ENCODE measurements around the gene EZR. TPM values are rescaled to one million over a fixed set of nuclear protein-coding genes. Genes with fewer than 3 reads are reported as not detected.

Gene EZR
- total and polyA plus RNA-seq, 9 of the 15 experiments (the other 6 are each of a cell fraction or from before 2014, with no cell fraction given) = 36.5 to 162 (median 104) TPM

- ATAC-seq (no peak), DNase-seq (ENCODE audit: extremely low read depth in 1 of 4, low spot score in 3 of 4) (no peak), FAIRE-seq (no peak)
- H3K4me2 ChIP-seq (ENCODE audit: insufficient read depth, low read length) = no peak overlapping the region
- ChIA-PET POLR2A (interaction anchor here (1.0 kb wide), 1 partner anchor 9 kb away, joined by 4 read pairs; no protein-coding TSS in a partner anchor), CTCF (ENCODE audit: low intra/inter-chr PET ratio) (no interaction called here)
- H3K9ac ChIP-seq (ENCODE audit: insufficient read depth in 1 of 2, low read depth in 2 of 2, low read length in 2 of 2) = peak overlapping the region in 1 of 2 experiments; percentile 82; a peak in 2 of 4 replicates
- no peaks in the 10 kb centered on the region for H3K36me3 ChIP-seq (ENCODE audit: control insufficient read depth, insufficient read depth, low read length)
- H2AFZ ChIP-seq (ENCODE audit: low read depth, low read length) = peak overlapping the region; percentile 76
- H3K9me1 ChIP-seq (ENCODE audit: control insufficient read depth, insufficient read depth, low read length) = no peaks in the 10 kb centered on the region
- H3K27me3 ChIP-seq (ENCODE audit: control insufficient read depth in 2 of 2, insufficient read depth in 2 of 2, low read length in 2 of 2) = no peaks in the 10 kb centered on the region
- in situ Hi-C loops (cut with MboI) (no loop called here), intact Hi-C loops (cut with micrococcal nuclease) (no loop called here)
- WGBS (ENCODE audit: insufficient coverage, low coverage, missing lambda C conversion rate) = 29% methylated on average over 6 of the region's 6 CpGs
- no peaks in the 10 kb centered on the region for H4K20me1 ChIP-seq (replicated peaks; ENCODE audit: control insufficient read depth, insufficient read depth, low read length)
- H3K27ac ChIP-seq (ENCODE audit: extremely low read depth, low read depth, low read length) = no peak overlapping the region
- H3K4me3 ChIP-seq = no peak overlapping the region
- no TSS peak for BruUV-seq (replicated peaks)
- H3K4me1 ChIP-seq (replicated peaks in 1 of 2; ENCODE audit: control insufficient read depth in 2 of 2, insufficient read depth in 2 of 2, low read length in 2 of 2) = peaks cover 11 to 14% of the 10 kb centered on the region in 2 experiments; a peak in 3 of 5 replicates
- H3K79me2 ChIP-seq (ENCODE audit: control insufficient read depth, insufficient read depth, low read length) = no peaks in the 10 kb centered on the region
- H3K9me3 ChIP-seq (replicated peaks; ENCODE audit: control insufficient read depth, insufficient read depth, low read depth, low read length) = no peaks in the 10 kb centered on the region
- TF ChIP-seq ZNF76 (CRISPR knock-in tag; IDR thresholded peaks at IDR 0.05; ENCODE audit: borderline replicate concordance) (no peak), RAD51 (IDR thresholded peaks at IDR 0.05; ENCODE audit: borderline replicate concordance, low read depth) (peak; percentile 41; the same call in 1 of the 2 replicates), U2AF2 (optimal IDR thresholded peaks at IDR 0.05; ENCODE audit: low read depth, low read length) (no peak), MGA (IDR thresholded peaks at IDR 0.05) (peak; percentile 57), ZNF316 (IDR thresholded peaks at IDR 0.05) (peak; percentile 21; the same call in 1 of the 2 replicates), ETV1 (tag; conservative IDR thresholded peaks at IDR 0.05; ENCODE audit: low read depth) (no peak), KLF16 (IDR thresholded peaks at IDR 0.05) (no peak), ZKSCAN1 (IDR thresholded peaks at IDR 0.05; ENCODE audit: low read depth, low read length) (no peak)
- TF ChIP-seq, protein P1, sequence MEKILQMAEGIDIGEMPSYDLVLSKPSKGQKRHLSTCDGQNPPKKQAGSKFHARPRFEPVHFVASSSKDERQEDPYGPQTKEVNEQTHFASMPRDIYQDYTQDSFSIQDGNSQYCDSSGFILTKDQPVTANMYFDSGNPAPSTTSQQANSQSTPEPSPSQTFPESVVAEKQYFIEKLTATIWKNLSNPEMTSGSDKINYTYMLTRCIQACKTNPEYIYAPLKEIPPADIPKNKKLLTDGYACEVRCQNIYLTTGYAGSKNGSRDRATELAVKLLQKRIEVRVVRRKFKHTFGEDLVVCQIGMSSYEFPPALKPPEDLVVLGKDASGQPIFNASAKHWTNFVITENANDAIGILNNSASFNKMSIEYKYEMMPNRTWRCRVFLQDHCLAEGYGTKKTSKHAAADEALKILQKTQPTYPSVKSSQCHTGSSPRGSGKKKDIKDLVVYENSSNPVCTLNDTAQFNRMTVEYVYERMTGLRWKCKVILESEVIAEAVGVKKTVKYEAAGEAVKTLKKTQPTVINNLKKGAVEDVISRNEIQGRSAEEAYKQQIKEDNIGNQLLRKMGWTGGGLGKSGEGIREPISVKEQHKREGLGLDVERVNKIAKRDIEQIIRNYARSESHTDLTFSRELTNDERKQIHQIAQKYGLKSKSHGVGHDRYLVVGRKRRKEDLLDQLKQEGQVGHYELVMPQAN (IDR thresholded peaks at IDR 0.05; ENCODE audit: borderline replicate concordance) = no peak
Measured at GRCh38 chr6:158860279-158860865, 41.2 kb upstream of the EZR start.
